ENCODE results near the gene UBE2L3. TPM values are rescaled to one million over a fixed set of nuclear protein-coding genes. Genes with fewer than 3 reads are reported as not detected.

The UBE2L3 gene
- total and polyA plus RNA-seq, 10 of the 15 experiments (the other 5 are each of a cell fraction or from before 2014, with no cell fraction given) = 55.7 to 168 (median 113) TPM

- peaks cover 75% of the 10 kb centered on the region for H3K79me2 ChIP-seq (ENCODE audit: control insufficient read depth, insufficient read depth, low read length)
- no peak overlapping the region for H2AFZ ChIP-seq (ENCODE audit: control insufficient read depth, low read depth, low read length)
- RAD21 ChIA-PET (ENCODE audit: unreplicated experiment) = interaction anchor here (0.7 to 3.2 kb wide), 8 partner anchors 13 to 1731 kb away, joined by 3 to 15 read pairs (median 4); partner anchors contain the start of genes SDF2L1 and UBE2L3
- in situ Hi-C loops (cut with MboI) = no loop called here
- ATAC-seq (peak; percentile 98), FAIRE-seq (peak; percentile 98), DNase-seq (ENCODE audit: low read depth, low spot score) (peak; percentile 78)
- CTCF ChIA-PET = interaction anchor here (0.6 to 2.0 kb wide), 8 partner anchors 15 to 146 kb away, joined by 3 to 9 read pairs (median 4); partner anchors contain the start of genes SDF2L1 and YDJC
- WGBS (ENCODE audit: insufficient coverage, insufficient replicate concordance, low lambda C conversion rate, missing lambda C conversion rate) = 32% methylated on average over 4 of the region's 4 CpGs
- no TSS peak for BruUV-seq (replicated peaks)
- SMC1A ChIA-PET (ENCODE audit: uncharacterized antibody, unreplicated experiment) = interaction anchor here (0.5 to 2.6 kb wide), 11 partner anchors 9 to 153 kb away, joined by 3 to 11 read pairs (median 4); partner anchors contain the start of gene YDJC
- H3K4me3 ChIP-seq = peak overlapping the region; percentile 41; the same call in 1 of the 2 replicates
- intact Hi-C loops (cut with micrococcal nuclease; ENCODE audit: unreplicated experiment) = loop anchor here (2.0 to 10.0 kb wide), 2 partner anchors 17 to 57 kb away; partner anchors contain the start of gene SDF2L1
- H3K9me3 ChIP-seq (replicated peaks; ENCODE audit: control insufficient read depth, insufficient read depth, low read length) = no peaks in the 10 kb centered on the region
- POLR2A ChIA-PET = interaction anchor here (0.6 to 3.0 kb wide), 10 partner anchors 9 to 248 kb away, joined by 3 to 14 read pairs (median 5); partner anchors contain the start of gene SDF2L1
- peak overlapping the region; percentile 49 for H3K27ac ChIP-seq (ENCODE audit: control insufficient read depth, insufficient read depth)
- peaks cover 9 to 15% of the 10 kb centered on the region in 2 experiments; a peak in 3 of 4 replicates for H3K36me3 ChIP-seq (ENCODE audit: control insufficient read depth in 2 of 2, insufficient read depth in 2 of 2, low read length in 1 of 2)
- H3K9ac ChIP-seq (ENCODE audit: control insufficient read depth, insufficient read depth, low read length) = no peak overlapping the region
- peaks cover 21% of the 10 kb centered on the region for H4K20me1 ChIP-seq (ENCODE audit: control insufficient read depth, insufficient read depth)
- H3K4me2 ChIP-seq (ENCODE audit: control insufficient read depth, insufficient read depth) = peak overlapping the region; percentile 81
- H3K4me1 ChIP-seq (ENCODE audit: control insufficient read depth, insufficient read depth, low read length) = peaks cover 26% of the 10 kb centered on the region
- H3K27me3 ChIP-seq (replicated peaks in 1 of 2; ENCODE audit: control insufficient read depth in 2 of 2, insufficient read depth in 2 of 2, low read length in 1 of 2) = no peaks in the 10 kb centered on the region
- TF ChIP-seq ZNF622 (IDR thresholded peaks at IDR 0.05) (no peak), MTA2 (IDR thresholded peaks at IDR 0.05; ENCODE audit: low read depth) (peak; percentile 67), JUNB (IDR thresholded peaks at IDR 0.05) (peak; percentile 73), MXI1 (IDR thresholded peaks at IDR 0.05; ENCODE audit: low read depth, low read length) (peak; percentile 55; the same call in 1 of the 2 replicates), RB1 (IDR thresholded peaks at IDR 0.05; ENCODE audit: borderline replicate concordance) (no peak), CEBPB (IDR thresholded peaks at IDR 0.05; ENCODE audit: borderline replicate concordance in 1 of 2, low read depth in 2 of 2, low read length in 2 of 2) (0 out of 4 replicates have a peak, but pooled peaks of 1 of the 2 experiments have one; percentile 38), TCF3 (IDR thresholded peaks at IDR 0.05; ENCODE audit: borderline replicate concordance, insufficient read depth, low read depth, low read length) (peak; percentile 32; the same call in 1 of the 2 replicates), ZNF274 (IDR thresholded peaks at IDR 0.05; ENCODE audit: insufficient read depth, insufficient read length) (no peak), ATF7 (IDR thresholded peaks at IDR 0.05; ENCODE audit: low read depth) (peak; percentile 24; the same call in 1 of the 2 replicates), NFYA (IDR thresholded peaks at IDR 0.05; ENCODE audit: borderline replicate concordance, low read depth, low read length) (no peak), RELB (IDR thresholded peaks at IDR 0.05; ENCODE audit: low read depth) (peak; percentile 92), SIN3A (IDR thresholded peaks at IDR 0.05; ENCODE audit: low read depth, low read length) (0 out of 2 replicates have a peak, but pooled peaks have one; percentile 45), STAT1 (conservative IDR thresholded peaks at IDR 0.05) (no peak)
- TF ChIP-seq, protein P1, sequence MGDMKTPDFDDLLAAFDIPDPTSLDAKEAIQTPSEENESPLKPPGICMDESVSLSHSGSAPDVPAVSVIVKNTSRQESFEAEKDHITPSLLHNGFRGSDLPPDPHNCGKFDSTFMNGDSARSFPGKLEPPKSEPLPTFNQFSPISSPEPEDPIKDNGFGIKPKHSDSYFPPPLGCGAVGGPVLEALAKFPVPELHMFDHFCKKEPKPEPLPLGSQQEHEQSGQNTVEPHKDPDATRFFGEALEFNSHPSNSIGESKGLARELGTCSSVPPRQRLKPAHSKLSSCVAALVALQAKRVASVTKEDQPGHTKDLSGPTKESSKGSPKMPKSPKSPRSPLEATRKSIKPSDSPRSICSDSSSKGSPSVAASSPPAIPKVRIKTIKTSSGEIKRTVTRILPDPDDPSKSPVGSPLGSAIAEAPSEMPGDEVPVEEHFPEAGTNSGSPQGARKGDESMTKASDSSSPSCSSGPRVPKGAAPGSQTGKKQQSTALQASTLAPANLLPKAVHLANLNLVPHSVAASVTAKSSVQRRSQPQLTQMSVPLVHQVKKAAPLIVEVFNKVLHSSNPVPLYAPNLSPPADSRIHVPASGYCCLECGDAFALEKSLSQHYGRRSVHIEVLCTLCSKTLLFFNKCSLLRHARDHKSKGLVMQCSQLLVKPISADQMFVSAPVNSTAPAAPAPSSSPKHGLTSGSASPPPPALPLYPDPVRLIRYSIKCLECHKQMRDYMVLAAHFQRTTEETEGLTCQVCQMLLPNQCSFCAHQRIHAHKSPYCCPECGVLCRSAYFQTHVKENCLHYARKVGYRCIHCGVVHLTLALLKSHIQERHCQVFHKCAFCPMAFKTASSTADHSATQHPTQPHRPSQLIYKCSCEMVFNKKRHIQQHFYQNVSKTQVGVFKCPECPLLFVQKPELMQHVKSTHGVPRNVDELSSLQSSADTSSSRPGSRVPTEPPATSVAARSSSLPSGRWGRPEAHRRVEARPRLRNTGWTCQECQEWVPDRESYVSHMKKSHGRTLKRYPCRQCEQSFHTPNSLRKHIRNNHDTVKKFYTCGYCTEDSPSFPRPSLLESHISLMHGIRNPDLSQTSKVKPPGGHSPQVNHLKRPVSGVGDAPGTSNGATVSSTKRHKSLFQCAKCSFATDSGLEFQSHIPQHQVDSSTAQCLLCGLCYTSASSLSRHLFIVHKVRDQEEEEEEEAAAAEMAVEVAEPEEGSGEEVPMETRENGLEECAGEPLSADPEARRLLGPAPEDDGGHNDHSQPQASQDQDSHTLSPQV (IDR thresholded peaks at IDR 0.05) = no peak
- TF ChIP-seq, protein P2, sequence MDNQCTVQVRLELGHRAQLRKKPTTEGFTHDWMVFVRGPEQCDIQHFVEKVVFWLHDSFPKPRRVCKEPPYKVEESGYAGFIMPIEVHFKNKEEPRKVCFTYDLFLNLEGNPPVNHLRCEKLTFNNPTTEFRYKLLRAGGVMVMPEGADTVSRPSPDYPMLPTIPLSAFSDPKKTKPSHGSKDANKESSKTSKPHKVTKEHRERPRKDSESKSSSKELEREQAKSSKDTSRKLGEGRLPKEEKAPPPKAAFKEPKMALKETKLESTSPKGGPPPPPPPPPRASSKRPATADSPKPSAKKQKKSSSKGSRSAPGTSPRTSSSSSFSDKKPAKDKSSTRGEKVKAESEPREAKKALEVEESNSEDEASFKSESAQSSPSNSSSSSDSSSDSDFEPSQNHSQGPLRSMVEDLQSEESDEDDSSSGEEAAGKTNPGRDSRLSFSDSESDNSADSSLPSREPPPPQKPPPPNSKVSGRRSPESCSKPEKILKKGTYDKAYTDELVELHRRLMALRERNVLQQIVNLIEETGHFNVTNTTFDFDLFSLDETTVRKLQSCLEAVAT (IDR thresholded peaks at IDR 0.05) = peak; percentile 93
Measured at GRCh38 chr22:21587803-21588611, 20.5 kb downstream of the UBE2L3 start.
